ENCODE measurements around the gene ADGRV1.
"Not testable (repeated sequence)": the region's sequence is repeated elsewhere in the genome, so short reads cannot be mapped to it uniquely, and the experiment has no call there.

The ADGRV1 gene

DNA sequence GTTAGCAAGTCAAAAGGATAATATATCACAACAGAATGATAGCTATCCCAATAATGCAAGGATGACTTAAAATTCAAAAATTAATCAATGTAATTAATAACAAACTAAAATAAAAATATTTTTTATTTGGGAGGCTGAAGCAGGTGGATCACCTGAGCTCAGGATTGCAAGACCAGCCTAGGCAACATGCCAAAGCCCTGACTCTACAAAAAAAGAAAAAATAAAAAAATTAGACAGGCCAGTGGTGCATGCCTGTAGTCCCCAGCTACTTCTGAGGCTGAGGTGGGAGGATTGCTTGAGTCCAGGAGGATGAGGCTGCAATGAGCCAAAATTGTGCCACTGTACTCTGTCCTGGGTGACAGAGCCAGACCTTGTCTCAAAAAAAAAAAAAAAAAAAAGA, 399.3 kb downstream of the ADGRV1 start:
- no peaks in the 10 kb centered on the region for H3K4me1 ChIP-seq (ENCODE audit: control insufficient read depth, insufficient read depth, low read length)
- DNase-seq (ENCODE audit: low read depth), result no peak
- no peaks in the 10 kb centered on the region for H3K9me3 ChIP-seq (ENCODE audit: control insufficient read depth, low read length)

GRCh38 chr5:90959262-90959661, 400.7 kb downstream of the ADGRV1 start:
- DNase-seq (ENCODE audit: low read depth), result no peak
- Histone ChIP-seq H3K9ac (ENCODE audit: low read length) (no peak overlapping the region), H3K9me3 (ENCODE audit: control insufficient read depth, low read length) (no peaks in the 10 kb centered on the region)

More for the DNA sequence above, 399.3 kb downstream of the ADGRV1 start:
- Histone ChIP-seq H3K4me3 (ENCODE audit: low read length) (no peak overlapping the region), H3K36me3 (ENCODE audit: control insufficient read depth, insufficient read depth, low read length, severe bottlenecking) (no peaks in the 10 kb centered on the region), H3K9ac (ENCODE audit: low read length) (no peak overlapping the region), H3K27me3 (replicated peaks; ENCODE audit: control insufficient read depth, insufficient read depth, low read length) (no peaks in the 10 kb centered on the region)

GRCh38 chr5:90962481-90962880, 403.9 kb downstream of the ADGRV1 start:
- H3K9me3 ChIP-seq (ENCODE audit: control insufficient read depth, low read length), result no peaks in the 10 kb centered on the region
- no peak overlapping the region for H3K9ac ChIP-seq (ENCODE audit: low read length)
- H3K36me3 ChIP-seq (ENCODE audit: control insufficient read depth, insufficient read depth, low read length, severe bottlenecking), result no peaks in the 10 kb centered on the region
- peaks cover 8% of the 10 kb centered on the region for H3K27me3 ChIP-seq (replicated peaks; ENCODE audit: control insufficient read depth, insufficient read depth, low read length)
- H3K4me3 ChIP-seq (ENCODE audit: low read length), result no peak overlapping the region
- H3K4me1 ChIP-seq (ENCODE audit: control insufficient read depth, insufficient read depth, low read length), result no peaks in the 10 kb centered on the region
- no peak for DNase-seq (ENCODE audit: low read depth)

More at GRCh38 chr5:90959262-90959661, 400.7 kb downstream of the ADGRV1 start:
- Histone ChIP-seq H3K36me3 (ENCODE audit: control insufficient read depth, insufficient read depth, low read length, severe bottlenecking) (no peaks in the 10 kb centered on the region), H3K4me1 (ENCODE audit: control insufficient read depth, insufficient read depth, low read length) (no peaks in the 10 kb centered on the region), H3K4me3 (ENCODE audit: low read length) (no peak overlapping the region), H3K27me3 (replicated peaks; ENCODE audit: control insufficient read depth, insufficient read depth, low read length) (no peaks in the 10 kb centered on the region)

GRCh38 chr5:90965110-90965685, 406.6 kb downstream of the ADGRV1 start:
- DNase-seq (ENCODE audit: low read depth), result no peak
- H3K9me3 ChIP-seq (ENCODE audit: control insufficient read depth, low read length), result peaks cover 8% of the 10 kb centered on the region
- no peak overlapping the region for H3K9ac ChIP-seq (ENCODE audit: low read length)
- no peak overlapping the region for H3K4me3 ChIP-seq (ENCODE audit: low read length)
- no peaks in the 10 kb centered on the region for H3K36me3 ChIP-seq (ENCODE audit: control insufficient read depth, insufficient read depth, low read length, severe bottlenecking)
- H3K27me3 ChIP-seq (replicated peaks; ENCODE audit: control insufficient read depth, insufficient read depth, low read length), result peaks cover 23% of the 10 kb centered on the region
- no peaks in the 10 kb centered on the region for H3K4me1 ChIP-seq (ENCODE audit: control insufficient read depth, insufficient read depth, low read length)

GRCh38 chr5:90967443-90967842, 408.8 kb downstream of the ADGRV1 start:
- Histone ChIP-seq H3K4me1 (ENCODE audit: control insufficient read depth, insufficient read depth, low read length) (no peaks in the 10 kb centered on the region), H3K27me3 (replicated peaks; ENCODE audit: control insufficient read depth, insufficient read depth, low read length) (peaks cover 23% of the 10 kb centered on the region), H3K9ac (ENCODE audit: low read length) (no peak overlapping the region), H3K9me3 (ENCODE audit: control insufficient read depth, low read length) (peaks cover 19% of the 10 kb centered on the region), H3K36me3 (ENCODE audit: control insufficient read depth, insufficient read depth, low read length, severe bottlenecking) (no peaks in the 10 kb centered on the region), H3K4me3 (ENCODE audit: low read length) (no peak overlapping the region)
- no peak for DNase-seq (ENCODE audit: low read depth)

DNA sequence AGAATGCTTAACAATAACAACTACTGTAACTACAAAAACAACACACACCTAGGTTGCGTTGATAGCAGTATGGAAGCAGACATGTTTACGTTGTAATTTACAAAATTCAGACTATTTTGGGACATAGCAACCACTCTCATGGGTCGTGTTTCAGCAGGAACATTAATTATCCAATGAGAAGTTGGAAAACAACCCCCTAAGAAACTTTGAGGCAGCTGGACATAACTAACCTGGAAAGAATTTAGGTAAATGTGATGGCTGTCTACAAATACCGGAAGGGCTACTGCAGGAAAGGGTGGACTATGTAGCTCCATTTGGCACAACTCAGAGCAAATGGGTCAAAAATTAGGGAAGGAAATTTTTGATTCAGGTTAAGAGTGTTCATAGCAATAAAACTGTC, 409.3 kb downstream of the ADGRV1 start:
- Histone ChIP-seq H3K36me3 (ENCODE audit: control insufficient read depth, insufficient read depth, low read length, severe bottlenecking) (no peaks in the 10 kb centered on the region), H3K4me1 (ENCODE audit: control insufficient read depth, insufficient read depth, low read length) (no peaks in the 10 kb centered on the region), H3K9me3 (ENCODE audit: control insufficient read depth, low read length) (peaks cover 19% of the 10 kb centered on the region), H3K9ac (ENCODE audit: low read length) (no peak overlapping the region), H3K27me3 (replicated peaks; ENCODE audit: control insufficient read depth, insufficient read depth, low read length) (peaks cover 23% of the 10 kb centered on the region), H3K4me3 (ENCODE audit: low read length) (no peak overlapping the region)
- DNase-seq (ENCODE audit: low read depth), result no peak

- Histone ChIP-seq H3K9ac (ENCODE audit: low read length) (no peak overlapping the region), H3K4me1 (ENCODE audit: control insufficient read depth, insufficient read depth, low read length) (no peaks in the 10 kb centered on the region), H3K36me3 (ENCODE audit: control insufficient read depth, insufficient read depth, low read length, severe bottlenecking) (no peaks in the 10 kb centered on the region), H3K27me3 (replicated peaks; ENCODE audit: control insufficient read depth, insufficient read depth, low read length) (peaks cover 23% of the 10 kb centered on the region), H3K4me3 (ENCODE audit: low read length) (no peak overlapping the region), H3K9me3 (ENCODE audit: control insufficient read depth, low read length) (peaks cover 19% of the 10 kb centered on the region)
- DNase-seq (ENCODE audit: low read depth), result peak; percentile 23
Observed at GRCh38 chr5:90968319-90968718, 409.7 kb downstream of the ADGRV1 start.

DNA sequence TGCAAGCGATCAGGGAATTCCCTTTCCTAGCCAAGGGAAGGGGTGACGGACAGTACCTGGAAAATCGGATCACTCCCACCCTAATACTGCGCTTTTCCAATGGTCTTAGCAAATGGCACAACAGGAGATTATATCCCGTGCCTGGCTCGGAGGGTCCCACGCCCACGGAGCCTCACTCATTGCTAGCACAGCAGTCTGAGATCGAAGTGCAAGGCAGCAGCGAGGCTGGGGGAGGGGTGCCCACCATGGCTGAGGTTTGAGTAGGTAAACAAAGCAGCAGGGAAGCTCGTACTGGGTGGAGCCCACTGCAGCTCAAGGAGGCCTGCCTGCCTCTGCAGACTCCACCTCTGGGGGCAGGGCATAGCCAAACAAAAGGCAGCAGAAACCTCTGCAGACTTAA, 411.3 kb downstream of the ADGRV1 start:
- not testable (repeated sequence) for DNase-seq (ENCODE audit: low read depth); H3K9ac ChIP-seq (ENCODE audit: low read length); H3K4me3 ChIP-seq (ENCODE audit: low read length); H3K36me3 ChIP-seq (ENCODE audit: control insufficient read depth, insufficient read depth, low read length, severe bottlenecking); H3K4me1 ChIP-seq (ENCODE audit: control insufficient read depth, insufficient read depth, low read length)
- H3K9me3 ChIP-seq (ENCODE audit: control insufficient read depth, low read length), result peaks cover 21% of the 10 kb centered on the region
- H3K27me3 ChIP-seq (replicated peaks; ENCODE audit: control insufficient read depth, insufficient read depth, low read length), result peaks cover 23% of the 10 kb centered on the region

DNA sequence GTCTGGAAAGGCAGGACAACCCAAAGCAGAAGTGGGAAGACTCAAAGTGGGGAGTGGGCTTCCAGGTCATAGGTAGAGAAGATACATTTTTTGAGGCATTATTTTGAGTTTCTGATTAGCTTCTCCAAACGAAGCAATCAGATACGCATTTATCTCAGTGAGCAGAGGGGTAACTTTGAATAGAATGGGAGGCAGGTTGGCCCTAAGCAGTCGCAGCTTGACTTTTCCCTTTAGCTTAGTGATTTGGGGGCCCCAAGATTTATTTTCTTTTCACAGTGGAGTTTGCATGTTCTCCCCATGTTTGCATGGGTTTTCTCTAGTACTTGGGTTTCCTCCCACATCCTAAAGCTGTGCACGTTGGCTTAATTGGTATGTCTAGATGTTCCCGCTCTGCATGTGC, 422.6 kb downstream of the ADGRV1 start:
- Histone ChIP-seq H3K36me3 (ENCODE audit: control insufficient read depth, insufficient read depth, low read length, severe bottlenecking) (no peaks in the 10 kb centered on the region), H3K27me3 (replicated peaks; ENCODE audit: control insufficient read depth, insufficient read depth, low read length) (peaks cover 61% of the 10 kb centered on the region), H3K4me1 (ENCODE audit: control insufficient read depth, insufficient read depth, low read length) (peaks cover 6% of the 10 kb centered on the region), H3K9ac (ENCODE audit: low read length) (no peak overlapping the region), H3K9me3 (ENCODE audit: control insufficient read depth, low read length) (no peaks in the 10 kb centered on the region), H3K4me3 (ENCODE audit: low read length) (no peak overlapping the region)
- DNase-seq (ENCODE audit: low read depth), result no peak

DNA sequence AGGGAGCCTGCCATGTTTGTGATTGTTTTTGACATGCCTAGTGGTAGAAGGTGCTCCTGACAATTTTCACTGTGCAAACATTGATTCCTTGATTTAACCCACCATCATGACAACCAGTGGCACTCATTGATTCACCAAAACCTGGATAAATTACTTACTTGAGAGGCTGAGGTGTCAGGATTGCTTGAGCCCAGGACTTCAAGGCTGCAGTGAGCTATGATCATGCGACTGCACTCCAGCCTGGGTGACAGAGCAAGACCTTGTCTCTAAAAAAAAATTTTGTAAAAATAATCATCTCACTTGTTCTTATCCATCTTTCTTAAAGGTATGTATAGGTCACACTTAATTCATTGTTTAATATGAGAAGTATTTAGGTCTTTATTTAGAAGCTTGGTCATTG, 423.2 kb downstream of the ADGRV1 start:
- no peaks in the 10 kb centered on the region for H3K9me3 ChIP-seq (ENCODE audit: control insufficient read depth, low read length)
- DNase-seq (ENCODE audit: low read depth), result no peak
- peaks cover 57% of the 10 kb centered on the region for H3K27me3 ChIP-seq (replicated peaks; ENCODE audit: control insufficient read depth, insufficient read depth, low read length)
- no peak overlapping the region for H3K9ac ChIP-seq (ENCODE audit: low read length)
- H3K36me3 ChIP-seq (ENCODE audit: control insufficient read depth, insufficient read depth, low read length, severe bottlenecking), result no peaks in the 10 kb centered on the region
- peaks cover 6% of the 10 kb centered on the region for H3K4me1 ChIP-seq (ENCODE audit: control insufficient read depth, insufficient read depth, low read length)
- no peak overlapping the region for H3K4me3 ChIP-seq (ENCODE audit: low read length)

DNA sequence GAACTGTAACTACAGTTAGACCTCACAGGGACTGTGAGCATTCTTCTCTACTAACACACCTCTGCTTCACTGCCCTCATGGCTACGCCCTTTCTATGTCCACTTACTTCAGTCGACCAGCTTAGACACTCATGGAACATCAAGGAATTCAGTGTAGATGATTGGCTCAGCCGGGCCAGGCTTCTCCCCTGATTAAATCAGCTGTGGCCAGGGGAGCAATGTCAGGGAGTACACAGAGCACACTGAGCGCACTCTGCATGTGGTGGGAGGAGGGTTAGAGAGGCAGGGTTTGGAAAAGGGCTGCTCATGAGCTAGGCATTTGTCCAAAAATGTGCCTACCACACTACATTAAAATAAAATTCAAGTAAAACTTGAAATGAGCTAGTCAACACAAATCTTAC, 424.0 kb downstream of the ADGRV1 start:
- Histone ChIP-seq H3K9ac (ENCODE audit: low read length) (no peak overlapping the region), H3K9me3 (ENCODE audit: control insufficient read depth, low read length) (no peaks in the 10 kb centered on the region), H3K27me3 (replicated peaks; ENCODE audit: control insufficient read depth, insufficient read depth, low read length) (peaks cover 53% of the 10 kb centered on the region), H3K4me3 (ENCODE audit: low read length) (no peak overlapping the region), H3K4me1 (ENCODE audit: control insufficient read depth, insufficient read depth, low read length) (peaks cover 6% of the 10 kb centered on the region), H3K36me3 (ENCODE audit: control insufficient read depth, insufficient read depth, low read length, severe bottlenecking) (no peaks in the 10 kb centered on the region)
- DNase-seq (ENCODE audit: low read depth), result no peak

DNA sequence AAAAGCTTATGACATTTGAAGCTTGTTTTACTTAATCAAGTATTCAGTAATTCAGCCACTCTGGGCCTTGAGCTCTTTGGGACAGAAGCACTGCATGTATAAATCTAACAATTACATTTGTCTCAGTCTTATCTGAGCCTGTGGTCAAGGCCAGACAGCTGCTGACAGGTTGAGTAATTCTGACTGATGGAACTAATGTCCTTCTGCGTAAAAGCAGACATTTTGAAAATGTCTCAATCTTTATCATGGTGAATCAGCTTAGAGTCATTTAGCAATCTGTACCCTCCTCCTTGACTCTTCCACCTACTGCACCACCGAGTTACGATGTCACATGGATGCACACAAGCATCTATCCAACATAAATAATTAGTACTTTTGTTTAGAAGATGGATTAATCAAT, 424.6 kb downstream of the ADGRV1 start:
- Histone ChIP-seq H3K36me3 (ENCODE audit: control insufficient read depth, insufficient read depth, low read length, severe bottlenecking) (no peaks in the 10 kb centered on the region), H3K9me3 (ENCODE audit: control insufficient read depth, low read length) (no peaks in the 10 kb centered on the region), H3K9ac (ENCODE audit: low read length) (no peak overlapping the region), H3K4me3 (ENCODE audit: low read length) (no peak overlapping the region), H3K4me1 (ENCODE audit: control insufficient read depth, insufficient read depth, low read length) (peaks cover 6% of the 10 kb centered on the region), H3K27me3 (replicated peaks; ENCODE audit: control insufficient read depth, insufficient read depth, low read length) (peaks cover 59% of the 10 kb centered on the region)
- peak; percentile 29 for DNase-seq (ENCODE audit: low read depth)

Data from adipocyte (in vitro differentiated cells).